Limb (tissue), 2 donors: Measurements from ENCODE around the gene SLC2A14.
A peak's percentile ranks its signal among the peaks of the same experiment; 100 is the strongest.
"Not testable (repeated sequence)": the region's sequence is repeated elsewhere in the genome, so short reads cannot be mapped to it uniquely, and the experiment has no call there.

Experiments used
- DNase-seq, 2 donors: peaks; one replicate each; pipeline ENCODE4 v3.0.0-alpha.2; 2016; ENCODE audit errors: extremely low spot score in 2 of 2

SLC2A14 gene

DNA sequence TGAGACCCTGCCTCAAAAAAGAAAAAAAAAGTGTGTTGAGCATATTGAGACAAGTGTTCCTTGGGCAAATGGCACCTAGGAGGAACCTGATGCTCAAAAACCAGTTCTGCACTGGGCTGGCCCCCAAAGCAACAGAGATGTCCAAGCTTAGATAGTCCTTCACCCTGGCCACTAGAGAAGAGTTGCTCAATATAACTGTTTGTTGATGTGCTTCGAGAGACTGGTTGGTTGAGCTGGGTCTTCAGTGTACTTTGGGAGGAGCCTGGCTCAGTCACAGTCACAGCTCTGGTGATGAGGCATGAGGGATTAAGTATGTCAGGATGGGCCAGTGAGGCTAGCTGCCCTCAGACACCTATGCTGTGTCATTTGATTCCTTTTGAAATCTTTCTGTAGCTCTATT lies 38.0 kb downstream of the SLC2A14 start:
- no peak for DNase-seq

GRCh38 chr12:7833831-7834230 lies 38.9 kb downstream of the SLC2A14 start:
- DNase-seq: no peak

GRCh38 chr12:7833201-7833600 lies 39.5 kb downstream of the SLC2A14 start:
- not testable (repeated sequence) for DNase-seq

DNA sequence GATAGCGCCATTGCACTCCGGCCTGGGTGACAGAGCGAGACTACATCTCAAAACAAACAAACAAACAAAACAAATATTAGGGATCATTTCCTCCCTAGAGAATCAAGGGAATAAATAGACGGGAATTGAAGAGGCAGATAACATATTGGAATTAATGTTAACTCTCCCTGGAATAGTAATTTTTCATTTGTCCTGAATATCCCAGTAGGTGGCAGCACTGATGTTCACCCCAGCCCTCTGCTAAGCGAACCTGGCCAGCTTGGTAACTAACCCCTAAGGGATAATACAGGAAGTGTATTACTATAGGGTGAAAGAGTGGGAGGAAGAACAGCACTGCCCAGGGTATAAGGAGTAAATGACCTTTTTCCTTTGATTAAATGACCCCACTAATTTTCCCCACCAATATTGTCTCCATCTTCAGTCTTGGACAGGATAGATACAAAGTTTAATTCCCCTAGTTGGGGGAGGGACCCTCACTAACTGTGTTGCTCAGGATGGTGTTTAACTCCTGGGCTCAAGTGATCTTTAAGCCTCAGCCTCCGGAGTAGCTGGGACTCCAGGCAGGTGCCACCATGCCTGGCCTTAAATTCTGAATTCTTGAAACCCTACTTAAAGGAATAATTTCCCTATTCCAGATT lies 40.5 kb downstream of the SLC2A14 start:
- no peak for DNase-seq

- DNase-seq: not testable (repeated sequence)
These were observed 43.0 kb downstream of the SLC2A14 start for GRCh38 chr12:7829737-7830136.

- not testable (repeated sequence) for DNase-seq
These were observed 47.0 kb downstream of the SLC2A14 start for GRCh38 chr12:7825754-7826153.

GRCh38 chr12:7806863-7807487 lies 65.7 kb downstream of the SLC2A14 start:
- peak; percentile 57 to 80 for DNase-seq

DNA sequence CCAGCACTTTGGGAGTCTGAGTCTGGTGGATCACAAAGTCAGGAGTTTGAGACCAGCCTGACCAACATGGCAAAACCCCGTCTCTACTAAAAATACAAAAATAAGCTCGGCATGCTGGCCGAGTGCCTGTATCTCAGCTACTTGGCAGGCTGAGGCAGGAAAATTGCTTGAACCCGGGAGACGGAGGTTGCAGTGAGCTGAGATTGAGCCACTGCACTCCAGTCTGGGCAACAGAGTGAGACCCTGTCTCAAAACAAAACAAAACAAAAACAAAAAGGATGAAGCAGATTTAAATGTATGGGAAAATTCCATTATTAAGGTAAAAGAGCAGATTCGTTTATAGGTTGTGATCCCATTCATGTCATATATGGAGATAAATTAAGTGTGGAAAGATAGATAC lies 66.4 kb downstream of the SLC2A14 start:
- not testable (repeated sequence) for DNase-seq

- no peak for DNase-seq
These were observed 71.3 kb downstream of the SLC2A14 start for GRCh38 chr12:7801460-7801859.

GRCh38 chr12:7798750-7799308 lies 73.9 kb downstream of the SLC2A14 start:
- DNase-seq: not testable (repeated sequence)

DNA sequence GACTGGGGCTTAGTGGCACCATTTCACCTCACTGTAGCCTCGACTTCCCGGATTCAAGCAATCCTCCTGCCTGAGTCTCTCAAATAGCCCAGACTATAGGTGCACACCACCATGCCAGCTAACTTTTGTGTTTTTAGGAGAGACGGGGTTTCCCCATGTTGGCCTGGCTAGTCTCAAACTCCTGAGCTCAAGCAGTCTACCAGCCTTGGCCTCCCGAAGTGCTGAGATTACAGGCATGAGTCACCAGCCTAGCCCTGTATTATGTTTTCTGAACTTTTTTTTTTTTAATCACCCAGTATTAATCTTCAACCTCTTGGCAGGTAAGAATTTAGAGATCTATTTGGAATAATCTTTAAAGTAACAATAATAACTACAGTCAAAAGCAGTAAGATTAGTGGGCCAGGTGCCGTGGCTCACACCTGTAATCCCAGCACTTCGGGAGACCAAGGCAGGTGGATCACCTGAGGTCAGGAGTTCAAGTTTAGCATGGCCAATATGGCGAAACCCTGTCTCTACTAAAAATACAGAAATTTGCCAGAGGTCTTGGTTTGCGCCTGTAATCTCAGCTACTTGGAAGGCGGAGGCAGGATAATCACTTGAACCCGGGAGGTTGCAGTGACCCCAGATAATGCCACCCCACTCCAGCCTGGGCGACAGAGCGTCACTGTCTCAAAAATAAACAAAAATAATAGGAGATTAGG lies 74.9 kb downstream of the SLC2A14 start:
- DNase-seq: no peak

GRCh38 chr12:7797269-7797668 lies 75.4 kb downstream of the SLC2A14 start:
- DNase-seq: not testable (repeated sequence)

DNA sequence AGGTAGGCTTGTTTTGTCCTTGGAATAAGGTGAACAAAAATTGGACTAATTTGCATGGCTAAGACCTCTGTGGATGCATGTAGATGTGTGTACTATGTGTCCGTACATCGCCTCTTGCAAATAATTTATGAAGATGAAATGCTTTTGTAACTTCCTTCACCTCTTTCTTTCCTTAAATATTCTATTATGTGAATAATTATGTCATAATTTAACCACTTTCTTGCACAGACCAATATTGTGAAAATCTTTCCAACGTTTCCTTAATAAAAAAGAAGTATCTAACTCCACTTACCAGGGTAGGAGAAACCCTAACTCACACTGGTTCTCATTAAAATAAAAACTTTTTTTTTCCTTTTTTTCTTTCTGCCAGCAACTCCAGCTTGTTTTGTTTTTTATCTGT lies 79.5 kb downstream of the SLC2A14 start:
- DNase-seq: no peak

- not testable (repeated sequence) for DNase-seq
These were observed 83.7 kb downstream of the SLC2A14 start, which contains the start of gene NANOG for GRCh38 chr12:7788884-7789528. TSS of gene NANOG (plus strand) at chr12:7789402. CDS start at chr12:7789615, 213 bp downstream.

DNA sequence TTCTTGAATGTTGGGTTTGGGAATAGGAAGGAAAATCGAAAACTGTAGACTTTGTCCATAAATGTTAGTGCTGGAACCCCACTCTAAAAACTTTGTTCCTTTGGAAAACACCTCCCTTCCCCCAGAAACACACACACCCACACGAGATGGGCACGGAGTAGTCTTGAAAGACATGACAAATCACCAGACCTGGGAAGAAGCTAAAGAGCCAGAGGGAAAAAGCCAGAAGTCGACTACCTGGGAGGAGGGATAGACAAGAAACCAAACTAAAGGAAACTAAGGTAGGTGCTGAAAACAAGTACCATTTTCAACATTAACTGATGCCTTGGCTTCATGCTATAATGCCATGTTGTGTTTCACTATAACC lies 84.4 kb downstream of the SLC2A14 start:
- no peak for DNase-seq

- no peak for DNase-seq
These were observed 85.0 kb downstream of the SLC2A14 start for GRCh38 chr12:7787574-7788293.

DNA sequence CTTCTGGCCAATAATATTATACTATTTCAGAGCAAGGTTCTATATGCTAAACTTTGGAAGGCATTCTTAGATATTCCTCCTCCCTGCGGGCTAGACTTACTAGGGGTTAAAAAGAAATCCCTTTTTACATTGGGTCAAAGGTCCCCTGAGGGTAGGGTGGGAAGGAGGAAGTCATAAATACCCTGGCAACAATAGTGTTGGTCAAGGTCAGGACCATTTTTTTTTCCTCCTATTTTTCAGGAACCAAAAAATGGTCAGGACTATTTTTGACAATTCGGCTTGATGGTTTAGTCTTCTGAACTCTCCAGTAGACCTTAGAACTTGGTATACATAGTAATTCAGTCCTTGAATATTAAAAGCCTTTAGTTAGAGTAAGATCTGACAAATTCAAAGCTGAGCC lies 88.0 kb downstream of the SLC2A14 start:
- no peak for DNase-seq

DNA sequence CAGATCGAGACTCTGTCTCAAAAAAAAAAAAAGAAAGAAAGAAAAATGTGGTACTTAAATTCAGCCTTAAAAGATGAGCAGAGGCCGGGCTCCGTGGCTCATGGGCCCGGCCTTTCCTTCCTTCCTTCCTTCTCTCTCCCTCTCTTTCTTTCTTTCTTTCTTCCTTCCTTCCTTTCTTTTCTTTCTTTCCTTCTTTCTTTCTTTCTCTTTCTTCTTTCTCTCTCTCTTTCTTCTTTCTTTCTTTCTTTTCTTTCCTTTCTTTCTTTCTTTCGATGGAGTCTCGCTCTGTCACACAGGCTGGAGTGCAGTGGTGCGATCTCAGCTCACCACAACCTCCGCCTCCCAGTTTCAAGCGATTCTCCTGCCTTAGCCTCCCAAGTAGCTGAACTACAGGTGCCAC lies 89.3 kb downstream of the SLC2A14 start:
- not testable (repeated sequence) for DNase-seq

DNA sequence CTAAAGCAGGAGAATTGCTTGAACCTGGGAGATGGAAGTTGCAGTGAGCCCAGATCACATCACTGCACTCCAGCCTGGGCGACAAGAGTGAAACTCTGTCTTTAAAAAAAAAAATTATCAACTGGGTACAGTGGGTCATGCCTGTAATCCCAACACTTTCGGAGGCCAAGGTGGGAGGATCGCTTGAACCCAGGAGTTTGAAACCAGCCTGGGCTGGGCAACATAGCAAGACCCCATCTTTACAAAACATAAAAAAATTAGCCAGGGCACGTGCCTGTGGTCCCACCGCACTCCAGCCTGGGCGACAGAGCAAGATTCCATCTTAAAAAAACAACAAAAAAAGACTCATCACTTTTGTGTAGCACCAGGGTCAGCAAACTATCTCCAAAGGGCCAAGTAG lies 90.7 kb downstream of the SLC2A14 start:
- DNase-seq: no peak

GRCh38 chr12:7781274-7781673 lies 91.4 kb downstream of the SLC2A14 start:
- no peak for DNase-seq

DNA sequence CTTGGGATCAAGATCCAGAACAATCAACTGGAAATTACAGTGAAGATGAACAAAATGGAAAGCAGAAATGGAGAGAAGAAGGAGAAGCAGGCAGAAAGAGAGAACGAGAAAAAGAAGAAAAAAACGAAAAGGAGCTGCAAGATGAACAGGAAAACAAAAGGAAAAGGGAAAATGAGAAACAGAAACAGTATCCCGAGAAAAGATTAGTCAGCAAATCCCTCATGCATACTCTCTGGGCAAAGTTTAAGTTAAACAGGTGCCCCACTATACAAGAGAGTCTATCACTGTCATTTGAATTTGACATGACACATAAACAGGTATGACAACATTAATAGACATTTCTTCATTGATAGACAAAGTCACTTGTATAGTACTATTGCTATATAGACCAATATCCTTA lies 102.7 kb downstream of the SLC2A14 start:
- DNase-seq: no peak
